IMR-90 (cell line): Measurements from ENCODE around the gene FOXN3. TPM values are rescaled to one million over a fixed set of nuclear protein-coding genes. Genes with fewer than 3 reads are reported as not detected.
A peak's percentile ranks its signal among the peaks of the same experiment; 100 is the strongest.

Experiments used
- ATAC-seq: fragments of 200-7000 bp; cut with Tn5 transposase; 2 replicates; pipeline ENCODE4 v1.9.1; 2020; ENCODE audit warnings: low read depth, mild to moderate bottlenecking, moderate library complexity
- BruUV-seq: library from RNA; stranded (reverse); fragments of 400-500 nt; replicated peaks from 2 replicates; lab custom pipeline; 2021; lab: Mats Ljungman, UMichigan
- CTCF ChIA-PET: fragments of 300-600 bp; formaldehyde crosslinking; extraction: SDS; loops from one replicate; lab custom pipeline; 2021; ENCODE audit warnings: antibody characterized with exemption; lab: Yijun Ruan, JAX
- POLR2A ChIA-PET: fragments of 300-600 bp; sonication (Branson Sonifier 250); formaldehyde crosslinking; loops from one replicate; lab custom pipeline; 2022; ENCODE audit warnings: antibody characterized with exemption; ENCODE audit not compliant: unreplicated experiment; lab: Charles Lee
- DNase-seq: peaks from one replicate; pipeline ENCODE4 v3.0.0; 2013
- H2AFZ ChIP-seq: replicated peaks from 2 replicates; pipeline ENCODE3; 2013; ENCODE audit warnings: low read length, mild to moderate bottlenecking; ENCODE audit not compliant: poor library complexity
- H2AK5ac ChIP-seq: 2 replicates; pipeline ENCODE4 v1.6.1; 2013; ENCODE audit warnings: low read depth, low read length, inconsistent platforms
- H2AK9ac ChIP-seq: replicated peaks from 2 replicates; pipeline ENCODE3; 2013; ENCODE audit warnings: mild to moderate bottlenecking, low read depth, low read length, moderate library complexity; ENCODE audit not compliant: poor library complexity
- H2BK120ac ChIP-seq: 2 replicates; pipeline ENCODE4 v1.6.1; 2013; ENCODE audit warnings: low read depth, low read length, inconsistent platforms
- H2BK15ac ChIP-seq: 3 replicates; pipeline ENCODE4 v1.6.1; 2013; ENCODE audit warnings: low read depth, low read length, inconsistent platforms
- H2BK20ac ChIP-seq: 2 replicates; pipeline ENCODE4 v1.6.1; 2013; ENCODE audit warnings: low read depth, mild to moderate bottlenecking, inconsistent platforms, low read length, moderate library complexity
- H2BK5ac ChIP-seq: 2 replicates; pipeline ENCODE4 v1.6.1; 2013; ENCODE audit warnings: mild to moderate bottlenecking, low read depth, low read length, inconsistent platforms; ENCODE audit not compliant: poor library complexity, severe bottlenecking
- H3K14ac ChIP-seq: replicated peaks from 2 replicates; pipeline ENCODE4 v1.6.1; 2013; ENCODE audit warnings: low read depth, low read length, inconsistent platforms
- H3K18ac ChIP-seq: 2 replicates; pipeline ENCODE4 v1.6.1; 2013; ENCODE audit warnings: low read depth, low read length, control low read depth
- H3K23ac ChIP-seq: 2 replicates; pipeline ENCODE4 v1.6.1; 2013; ENCODE audit warnings: low read depth, low read length, inconsistent platforms
- H3K27ac ChIP-seq: 2 replicates; pipeline ENCODE4 v1.5.1; 2013; ENCODE audit warnings: mild to moderate bottlenecking, control low read depth, low read length; ENCODE audit not compliant: insufficient read depth
- H3K27me3 ChIP-seq: 2 replicates; pipeline ENCODE4 v1.6.1; 2013; ENCODE audit warnings: low read length; ENCODE audit not compliant: control insufficient read depth, insufficient read depth
- H3K36me3 ChIP-seq: 2 replicates; pipeline ENCODE4 v1.6.1; 2013; ENCODE audit warnings: low read length, mixed read lengths; ENCODE audit not compliant: control insufficient read depth, insufficient read depth
- H3K4ac ChIP-seq: 2 replicates; pipeline ENCODE4 v1.6.1; 2013; ENCODE audit warnings: low read depth, low read length, inconsistent platforms
- H3K4me1 ChIP-seq: 2 replicates; pipeline ENCODE4 v1.6.1; 2013; ENCODE audit warnings: low read length, mixed read lengths; ENCODE audit not compliant: control insufficient read depth, insufficient read depth
- H3K4me2 ChIP-seq: 2 replicates; pipeline ENCODE4 v1.6.1; 2013; ENCODE audit warnings: low read depth, mild to moderate bottlenecking, control low read depth, low read length, moderate library complexity
- H3K4me3 ChIP-seq: 2 replicates; pipeline ENCODE4 v1.5.1; 2013; ENCODE audit warnings: low read depth, mild to moderate bottlenecking, control low read depth, low read length, moderate library complexity; ENCODE audit not compliant: insufficient read depth
- H3K56ac ChIP-seq: 2 replicates; pipeline ENCODE4 v1.6.1; 2013; ENCODE audit warnings: low read length, inconsistent platforms; ENCODE audit not compliant: insufficient read depth; ENCODE audit errors: extremely low read depth
- H3K79me1 ChIP-seq, 2 experiments: 2 replicates each; pipeline ENCODE4 v1.6.1; 2013; ENCODE audit warnings: low read length in 2 of 2, inconsistent platforms in 1 of 2, low read depth in 1 of 2
- H3K9ac ChIP-seq: 2 replicates; pipeline ENCODE4 v1.6.1; 2013; ENCODE audit warnings: low read depth, low read length, control low read depth
- H3K9me1 ChIP-seq: 2 replicates; pipeline ENCODE4 v1.6.1; 2013; ENCODE audit warnings: low read length, inconsistent platforms; ENCODE audit not compliant: insufficient read depth
- H3K9me3 ChIP-seq: 2 replicates; pipeline ENCODE4 v1.6.1; 2013; ENCODE audit warnings: low read length; ENCODE audit not compliant: control insufficient read depth, insufficient read depth
- H4K20me1 ChIP-seq: 2 replicates; pipeline ENCODE4 v1.6.1; 2013; ENCODE audit warnings: low read length, inconsistent platforms; ENCODE audit not compliant: insufficient read depth
- H4K5ac ChIP-seq: 2 replicates; pipeline ENCODE4 v1.6.1; 2013; ENCODE audit warnings: mild to moderate bottlenecking, low read depth, low read length, control low read depth
- H4K8ac ChIP-seq, 2 experiments: 2 replicates each; pipeline ENCODE4 v1.6.1; 2013; ENCODE audit warnings: low read depth in 2 of 2, low read length in 2 of 2, control low read depth in 1 of 2, inconsistent platforms in 1 of 2
- H4K91ac ChIP-seq: 2 replicates; pipeline ENCODE4 v1.6.1; 2013; ENCODE audit warnings: low read depth, low read length, inconsistent platforms; ENCODE audit not compliant: insufficient read depth
- CEBPB ChIP-seq: IDR thresholded peaks from 2 replicates; pipeline ENCODE4 v1.6.1; 2012; ENCODE audit warnings: low read depth, low read length, improper control_type of control experiment
- RCOR1 ChIP-seq: IDR thresholded peaks from 2 replicates; pipeline ENCODE4 v1.6.1; 2012; ENCODE audit warnings: mild to moderate bottlenecking, low read length, improper control_type of control experiment; ENCODE audit not compliant: insufficient replicate concordance
- WGBS, 2 experiments: methylation state at CpG; one replicate each; pipeline versions ENCODE4 v1.1.5 to v1.1.7; 2013; ENCODE audit warnings: missing lambda C conversion rate in 2 of 2; ENCODE audit not compliant: insufficient read length in 1 of 2; ENCODE audit errors: extremely low coverage in 2 of 2; 5-methylcytosine and 5-hydroxymethylcytosine counted together
- dilution Hi-C: fragments of 300-500 bp; cut with HindIII; formaldehyde crosslinking; loops from one replicate; pipeline ENCODE4 v1.14.3; 2018; ENCODE audit warnings: low sequenced_read_pairs; ENCODE audit not compliant: unreplicated experiment
- in situ Hi-C: fragments of 300-500 bp; cut with MboI; formaldehyde crosslinking; loops from 3 replicates; pipeline ENCODE4 v1.14.3; 2019; ENCODE audit warnings: low sequenced_read_pairs, inconsistent platforms, mixed read lengths
- intact Hi-C: fragments of 100-400 bp; cut with micrococcal nuclease; formaldehyde crosslinking; loops from 2 replicates; pipeline ENCODE4 v1.10.0; 2022
- polyA plus RNA-seq, 3 experiments: library from polyadenylated mRNA; depleted of rRNA; stranded (reverse); fragments of >200 nt; gene quantifications; 2 replicates each; pipeline ENCODE4 v1.2.3, GENCODE V29; 2012; ENCODE audit warnings: low replicate concordance in 1 of 3
- total RNA-seq: library from RNA; depleted of rRNA; stranded (reverse); fragments of >200 nt; gene quantifications from 2 replicates; pipeline ENCODE4 v1.2.3, GENCODE V29; 2012

Gene FOXN3
- total and polyA plus RNA-seq, 2 of the 4 experiments (the other 2 are of a cell fraction) = 22.6 to 33.7 TPM

DNA sequence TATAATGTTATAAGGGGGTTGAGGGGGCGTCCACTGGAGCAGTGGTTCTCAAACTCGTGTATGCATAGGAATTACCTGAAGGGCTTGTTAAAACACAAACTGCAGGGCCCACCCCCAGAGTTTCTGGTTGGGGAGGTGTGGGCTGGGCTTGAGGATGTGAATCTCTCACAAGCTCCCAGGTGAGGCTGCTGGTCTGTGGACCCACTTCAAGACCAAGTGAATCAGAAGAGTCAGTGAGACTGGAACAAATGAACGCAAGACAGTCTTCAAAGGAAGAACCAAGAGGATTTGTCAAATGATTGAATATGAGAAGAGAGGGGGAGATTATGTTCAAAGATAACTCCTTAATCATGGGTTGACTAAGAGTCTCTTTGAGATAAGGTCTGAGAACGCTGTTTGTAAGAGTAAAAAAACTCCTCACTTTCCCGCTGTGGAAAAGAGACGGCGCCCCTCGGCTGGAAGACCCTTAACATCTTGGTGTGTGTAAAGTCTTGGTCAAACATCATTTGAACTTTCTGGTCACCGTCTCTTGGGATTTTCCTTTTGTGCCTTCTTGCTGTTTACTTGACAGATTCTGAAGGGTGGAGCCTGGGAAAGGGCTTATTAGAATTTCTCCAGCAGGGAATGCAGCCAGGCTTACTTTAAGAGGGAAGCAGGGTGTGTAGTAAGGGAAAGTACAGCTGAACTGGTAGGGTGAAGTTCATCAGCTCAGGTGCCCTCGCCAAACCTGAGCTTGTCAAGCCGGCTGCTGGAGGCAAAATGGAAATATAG is 5.3 kb upstream of the FOXN3 start:
- Histone ChIP-seq H3K79me1 (peaks cover 18 to 39% of the 10 kb centered on the region in 2 experiments), H4K8ac (peak overlapping the region in 1 of 2 experiments; percentile 33; a peak in 1 of 4 replicates), H3K9me3 (no peaks in the 10 kb centered on the region), H4K5ac (no peak overlapping the region), H3K9ac (no peak overlapping the region), H3K4me1 (peaks cover 14% of the 10 kb centered on the region), H3K23ac (peak overlapping the region; percentile 66; the same call in 1 of the 2 replicates), H3K4me2 (no peak overlapping the region), H2BK15ac (peak overlapping the region; percentile 75; the same call in 1 of the 3 replicates), H2AK5ac (0 out of 2 replicates have a peak overlapping the region, but pooled peaks have one; percentile 24), H2BK5ac (no peak overlapping the region), H3K9me1 (peaks cover 6% of the 10 kb centered on the region), H3K27ac (no peak overlapping the region), H3K56ac (no peak overlapping the region), H2BK20ac (peak overlapping the region; percentile 22; the same call in 1 of the 2 replicates), H3K27me3 (no peaks in the 10 kb centered on the region), H3K18ac (peak overlapping the region; percentile 20; the same call in 1 of the 2 replicates), H2AK9ac (no peak overlapping the region), H2BK120ac (peak overlapping the region; percentile 16), H2AFZ (no peak overlapping the region), H4K91ac (no peak overlapping the region), H3K36me3 (0 out of 2 replicates have a peak, but pooled peaks cover 2% of the 10 kb centered on the region), H3K4ac (peak overlapping the region; percentile 9), H3K14ac (no peak overlapping the region; the same call in 1 of the 2 replicates), H3K4me3 (no peak overlapping the region), H4K20me1 (no peaks in the 10 kb centered on the region)
- no TSS peak for BruUV-seq
- in situ Hi-C loops = loop anchor here (10.0 kb wide), 1 partner anchor 192 kb away; no protein-coding TSS in a partner anchor
- WGBS, 2 experiments = no CpG with 5 or more reads among the region's 11 CpGs
- ATAC-seq (no peak), DNase-seq (peak; percentile 33)
- intact Hi-C loops = no loop called here
- ChIA-PET CTCF (no interaction called here), POLR2A (no interaction called here)
- TF ChIP-seq CEBPB (no peak), RCOR1 (no peak)
- dilution Hi-C loops = no loop called here
